Peyer's patch (tissue), 4 donors: ENCODE measurements around the gene SPRY2.

Source experiments
- CTCF ChIP-seq, 6 experiments: fragments of 450-650 bp in 4 of 6; fragments of 200-600 bp in 2 of 6; sonication (generic) in 1 of 6; IDR thresholded peaks; one replicate each; pipeline ENCODE4 v1.5.1; 2017 to 2019; ENCODE audit warnings: antibody characterized with exemption in 6 of 6, mild to moderate bottlenecking in 3 of 6, moderate library complexity in 1 of 6
- POLR2A ChIP-seq, 2 donors: fragments of 450-650 bp; IDR thresholded peaks; one replicate each; pipeline ENCODE4 v1.5.1; 2017; ENCODE audit warnings: antibody characterized with exemption in 2 of 2, mild to moderate bottlenecking in 2 of 2, moderate library complexity in 2 of 2

- TF ChIP-seq CTCF (IDR thresholded peaks at IDR 0.05), result no peak
- no peak for TF ChIP-seq POLR2A (IDR thresholded peaks at IDR 0.05)
Observed at GRCh38 chr13:80340651-80341100, 250 bp downstream of the SPRY2 start.
